Cerebellar cortex (tissue), 1 donor: ENCODE measurements around the gene MCRIP2.

ENCODE experiments used
- DNase-seq: peaks from one replicate; pipeline ENCODE4 v3.0.0-alpha.2; 2015; ENCODE audit warnings: low spot score

Gene MCRIP2

GRCh38 chr16:648071-648780 is 6.6 kb downstream of the MCRIP2 start:
- peak; percentile 45 for DNase-seq

- peak; percentile 88 for DNase-seq
These were observed 7.4 kb downstream of the MCRIP2 start, which contains the start of gene WDR90 for GRCh38 chr16:648781-649589. Gene WDR90, plus strand, starts transcription at chr16:649365. Its CDS starts 52 bp downstream, at chr16:649417.

DNA sequence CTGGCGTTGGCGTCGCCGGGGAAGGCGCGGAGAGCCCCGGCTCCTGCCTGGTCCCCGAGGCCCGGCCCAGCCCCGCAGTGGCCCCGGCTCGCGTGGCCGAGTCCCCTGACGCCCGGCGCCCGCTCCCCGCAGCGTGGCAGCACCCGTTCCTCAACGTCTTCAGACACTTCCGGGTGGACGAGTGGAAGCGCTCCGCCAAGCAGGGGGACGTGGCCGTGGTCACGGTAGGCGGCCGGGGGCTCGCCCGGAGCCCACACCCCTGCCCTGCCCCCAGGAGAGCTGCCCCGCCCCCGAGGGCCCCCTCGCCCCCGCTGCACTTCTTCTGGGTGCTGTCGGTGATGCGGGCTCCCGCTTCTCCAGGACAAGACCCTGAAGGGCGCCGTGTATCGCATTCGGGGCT is 8.0 kb downstream of the MCRIP2 start:
- no peak for DNase-seq

GRCh38 chr16:651844-652243 is 10.2 kb downstream of the MCRIP2 start:
- DNase-seq = no peak

GRCh38 chr16:652454-653305 is 11.1 kb downstream of the MCRIP2 start:
- DNase-seq = no peak

- DNase-seq = no peak
These were observed 12.4 kb downstream of the MCRIP2 start for GRCh38 chr16:654034-654433.

DNA sequence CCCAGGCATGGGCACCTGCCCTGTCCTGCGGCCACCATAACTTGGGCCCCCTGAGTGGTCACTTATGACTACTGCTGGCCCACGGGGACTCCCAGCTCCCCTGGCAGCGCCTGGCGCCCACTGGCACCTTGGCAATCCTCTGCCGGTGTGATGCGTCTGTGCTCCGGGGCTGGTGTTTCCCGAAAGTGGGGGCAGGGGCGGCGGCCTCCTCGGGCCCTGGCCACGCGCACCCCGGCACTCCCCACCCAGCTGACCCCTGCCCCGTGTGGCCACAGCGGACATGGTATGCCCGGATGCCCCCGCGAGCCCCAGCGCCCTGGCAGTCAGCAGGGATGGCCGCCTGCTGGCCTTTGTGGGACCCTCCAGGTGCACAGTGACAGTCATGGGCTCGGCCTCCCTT is 15.9 kb downstream of the MCRIP2 start:
- no peak for DNase-seq

- no peak for DNase-seq
These were observed 17.3 kb downstream of the MCRIP2 start for GRCh38 chr16:658679-659571.

DNA sequence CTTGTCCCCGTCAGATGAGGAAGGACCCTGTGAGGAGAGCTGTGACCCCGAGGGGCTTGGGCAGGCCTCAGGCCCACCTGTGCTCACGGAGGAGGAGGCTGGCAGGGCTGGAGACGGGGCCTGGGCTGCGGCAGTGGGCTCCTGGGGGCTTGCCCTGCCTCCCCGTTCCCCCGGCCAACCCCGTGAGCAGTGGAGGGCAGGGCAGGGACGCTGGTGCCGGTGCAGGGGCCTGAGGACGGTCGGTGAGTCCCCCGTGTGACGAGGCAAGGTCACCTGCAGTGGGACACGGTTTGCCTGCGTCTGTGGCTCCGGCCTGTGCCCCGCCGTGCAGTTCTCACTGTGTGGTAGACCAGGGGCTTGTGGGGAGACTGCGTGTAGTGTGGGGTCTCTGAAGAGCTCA is 18.0 kb downstream of the MCRIP2 start:
- no peak for DNase-seq

DNA sequence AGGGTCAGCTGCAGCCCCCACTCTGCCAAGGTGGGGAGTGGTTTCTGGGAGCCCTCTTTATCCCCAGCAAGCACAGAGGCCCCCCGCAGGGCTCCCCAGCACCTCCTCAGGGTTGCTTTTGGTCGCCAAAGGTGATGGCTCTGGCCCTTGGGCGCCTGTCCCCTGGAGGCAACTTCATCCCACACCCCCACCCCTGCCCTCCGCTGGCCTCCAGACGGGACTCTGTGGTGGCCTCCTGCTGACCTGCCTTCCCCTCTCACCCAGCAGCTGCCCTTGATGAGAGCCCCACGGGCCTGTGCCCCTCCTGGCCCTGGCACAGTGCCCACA is 18.5 kb downstream of the MCRIP2 start:
- DNase-seq = no peak

DNA sequence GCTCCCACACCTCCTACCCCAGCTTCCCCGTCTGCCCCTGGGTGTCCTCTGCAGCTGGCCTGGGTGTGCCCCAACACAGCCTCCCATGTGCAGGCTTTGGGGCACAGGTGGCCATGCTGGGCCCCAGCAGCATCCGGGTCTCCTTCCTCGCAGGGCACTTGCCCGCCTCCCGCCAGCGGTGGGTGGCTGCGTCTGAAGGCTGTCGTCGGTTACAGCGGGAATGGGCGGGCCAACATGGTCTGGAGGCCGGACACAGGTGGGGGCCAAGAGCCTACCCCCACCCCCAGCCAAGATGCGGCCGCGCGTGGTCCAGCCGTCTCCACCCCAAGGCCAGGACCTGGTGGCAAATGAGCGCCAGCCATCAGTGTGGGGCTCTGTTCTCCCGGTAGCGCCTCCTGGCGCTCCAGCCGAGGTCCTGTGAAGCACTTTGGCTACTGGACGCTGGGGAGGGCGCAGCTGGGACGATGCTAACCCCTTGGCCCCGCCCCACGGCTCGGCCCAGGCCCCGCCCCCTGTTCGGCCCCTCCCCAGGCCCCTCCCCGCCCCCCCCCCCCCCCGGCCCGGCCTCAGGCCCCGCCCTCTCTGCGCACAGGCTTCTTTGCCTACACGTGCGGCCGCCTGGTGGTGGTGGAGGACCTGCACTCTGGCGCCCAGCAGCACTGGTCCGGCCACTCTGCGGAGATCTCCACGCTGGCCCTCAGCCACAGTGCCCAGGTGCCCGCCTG is 19.0 kb downstream of the MCRIP2 start:
- DNase-seq = peak; percentile 79

GRCh38 chr16:661184-661821 is 19.7 kb downstream of the MCRIP2 start:
- no peak for DNase-seq

- no peak for DNase-seq
These were observed 20.5 kb downstream of the MCRIP2 start for GRCh38 chr16:662095-662494.

DNA sequence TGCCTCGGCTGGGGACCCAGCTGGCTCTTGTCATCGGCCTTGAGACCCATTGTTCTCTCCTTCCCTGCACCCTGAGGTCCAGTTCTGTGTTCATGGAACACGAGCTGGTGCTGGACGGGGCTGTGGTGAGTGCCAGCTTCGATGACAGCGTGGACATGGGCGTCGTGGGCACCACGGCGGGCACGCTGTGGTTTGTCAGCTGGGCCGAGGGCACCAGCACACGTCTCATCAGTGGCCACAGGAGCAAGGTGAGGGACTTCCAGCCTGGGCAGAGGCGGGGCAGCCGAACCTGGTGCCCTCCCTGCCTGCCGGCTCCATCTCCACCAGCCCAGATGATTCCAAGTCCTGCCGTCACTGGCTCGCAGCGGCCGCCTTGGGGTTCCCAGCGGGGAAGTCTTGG is 21.0 kb downstream of the MCRIP2 start:
- DNase-seq = no peak

- DNase-seq = no peak
These were observed 24.9 kb downstream of the MCRIP2 start for GRCh38 chr16:666572-666971.

GRCh38 chr16:667113-667779 is 25.6 kb downstream of the MCRIP2 start:
- no peak for DNase-seq

- peak; percentile 89 for DNase-seq
These were observed 26.3 kb downstream of the MCRIP2 start, which contains the start of gene RHOT2 for GRCh38 chr16:667780-668518. Gene RHOT2, plus strand, starts transcription at chr16:668132. Its CDS starts 68 bp downstream, at chr16:668200.

DNA sequence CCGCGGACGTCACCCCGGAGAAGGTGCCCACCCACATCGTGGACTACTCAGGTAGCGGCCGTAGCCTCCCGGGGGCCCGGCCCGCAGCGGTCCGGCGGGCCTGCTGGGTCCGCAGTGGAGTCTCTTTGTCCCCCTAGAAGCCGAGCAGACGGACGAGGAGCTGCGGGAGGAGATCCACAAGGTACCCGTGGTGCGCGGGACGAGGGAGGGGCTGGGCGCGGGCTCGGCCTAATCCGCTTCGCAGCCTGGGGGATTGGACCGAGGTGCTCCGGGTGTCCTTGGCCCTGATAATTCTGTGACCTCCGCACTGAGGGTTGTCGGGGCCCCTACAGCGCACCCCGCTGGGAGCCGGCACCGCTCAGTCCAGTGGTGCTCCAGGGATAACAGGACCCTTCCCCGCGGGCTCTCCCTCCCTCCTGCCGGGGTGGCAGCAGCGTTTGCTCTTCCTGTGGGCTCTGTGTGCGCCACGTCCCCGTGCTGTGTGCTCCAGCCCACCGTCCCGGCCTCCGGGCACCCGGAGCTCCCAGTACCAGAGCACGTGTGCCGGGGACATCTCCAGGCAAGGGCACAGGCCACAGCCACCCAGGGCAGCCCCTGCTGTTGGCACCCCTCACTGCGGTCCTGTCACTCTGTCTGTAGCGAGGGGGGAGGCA is 27.0 kb downstream of the MCRIP2 start:
- DNase-seq = no peak
